NOMO-1 treated with DMSO at 0.1 percent for 48 hours (cell line): ENCODE data around the gene YY1AP1.
A peak's percentile ranks its signal among the peaks of the same experiment; 100 is the strongest.
"Not testable (repeated sequence)": the region's sequence is repeated elsewhere in the genome, so short reads cannot be mapped to it uniquely, and the experiment has no call there.

Experiments used
- DNase-seq: peaks from one replicate; lab custom pipeline; 2025; ENCODE audit not compliant: unreplicated experiment; lab: John Stamatoyannopoulos, UW

YY1AP1 gene

GRCh38 chr1:155646307-155646706 is 42.3 kb downstream of the YY1AP1 start:
- DNase-seq = peak; percentile 44

GRCh38 chr1:155645648-155646047 is 42.9 kb downstream of the YY1AP1 start:
- no peak for DNase-seq

- DNase-seq = no peak
Measured at GRCh38 chr1:155645034-155645598, 43.5 kb downstream of the YY1AP1 start.

- DNase-seq = no peak
Measured at GRCh38 chr1:155643230-155643629, 45.3 kb downstream of the YY1AP1 start.

- DNase-seq = not testable (repeated sequence)
Measured at GRCh38 chr1:155642559-155643180, 45.9 kb downstream of the YY1AP1 start.

- DNase-seq = no peak
Measured at GRCh38 chr1:155640367-155640766, 48.2 kb downstream of the YY1AP1 start.

- no peak for DNase-seq
Measured at GRCh38 chr1:155636397-155637153, 52.0 kb downstream of the YY1AP1 start.

GRCh38 chr1:155626428-155626827 is 62.1 kb downstream of the YY1AP1 start:
- DNase-seq = not testable (repeated sequence)

GRCh38 chr1:155623357-155623756 is 65.2 kb downstream of the YY1AP1 start:
- DNase-seq = no peak

- peak; percentile 10 for DNase-seq
Measured at GRCh38 chr1:155622191-155622590, 66.4 kb downstream of the YY1AP1 start.

GRCh38 chr1:155613226-155613625 is 75.3 kb downstream of the YY1AP1 start:
- DNase-seq = not testable (repeated sequence)

GRCh38 chr1:155610257-155610647 is 78.3 kb downstream of the YY1AP1 start:
- DNase-seq = not testable (repeated sequence)

- DNase-seq = peak; percentile 97
Measured at GRCh38 chr1:155609515-155610256, 78.9 kb downstream of the YY1AP1 start, which contains the start of gene MSTO1. Gene MSTO1 (plus strand): TSS chr1:155610218. CDS start chr1:155610249, 31 bp downstream.
